ENCODE results near the gene AIG1. TPM values are rescaled to one million over a fixed set of nuclear protein-coding genes. Genes with fewer than 3 reads are reported as not detected.
A peak's percentile ranks its signal among the peaks of the same experiment; 100 is the strongest.

The AIG1 gene
- total and polyA plus RNA-seq, 2 donors from 2014 or later: 57.3 to 146 TPM

- intact Hi-C loops (cut with DNase I): no loop called here
- TF ChIP-seq, protein P1, sequence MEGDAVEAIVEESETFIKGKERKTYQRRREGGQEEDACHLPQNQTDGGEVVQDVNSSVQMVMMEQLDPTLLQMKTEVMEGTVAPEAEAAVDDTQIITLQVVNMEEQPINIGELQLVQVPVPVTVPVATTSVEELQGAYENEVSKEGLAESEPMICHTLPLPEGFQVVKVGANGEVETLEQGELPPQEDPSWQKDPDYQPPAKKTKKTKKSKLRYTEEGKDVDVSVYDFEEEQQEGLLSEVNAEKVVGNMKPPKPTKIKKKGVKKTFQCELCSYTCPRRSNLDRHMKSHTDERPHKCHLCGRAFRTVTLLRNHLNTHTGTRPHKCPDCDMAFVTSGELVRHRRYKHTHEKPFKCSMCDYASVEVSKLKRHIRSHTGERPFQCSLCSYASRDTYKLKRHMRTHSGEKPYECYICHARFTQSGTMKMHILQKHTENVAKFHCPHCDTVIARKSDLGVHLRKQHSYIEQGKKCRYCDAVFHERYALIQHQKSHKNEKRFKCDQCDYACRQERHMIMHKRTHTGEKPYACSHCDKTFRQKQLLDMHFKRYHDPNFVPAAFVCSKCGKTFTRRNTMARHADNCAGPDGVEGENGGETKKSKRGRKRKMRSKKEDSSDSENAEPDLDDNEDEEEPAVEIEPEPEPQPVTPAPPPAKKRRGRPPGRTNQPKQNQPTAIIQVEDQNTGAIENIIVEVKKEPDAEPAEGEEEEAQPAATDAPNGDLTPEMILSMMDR (IDR thresholded peaks at IDR 0.05; ENCODE audit: borderline replicate concordance, extremely low read depth, insufficient read depth): no peak
- peak in 2 of 5 donors; percentile 27 to 79 for DNase-seq
- Histone ChIP-seq H3K27me3 (ENCODE audit: control insufficient read depth, insufficient read depth, low read length) (no peaks in the 10 kb centered on the region), H3K4me1 (ENCODE audit: control insufficient read depth in 2 of 3, insufficient read depth in 2 of 3, low read depth in 1 of 3, low read length in 3 of 3) (no peaks in the 10 kb centered on the region), H3K36me3 (ENCODE audit: control insufficient read depth in 2 of 3, insufficient read depth in 3 of 3, low read length in 3 of 3) (no peaks in the 10 kb centered on the region), H3K9ac (ENCODE audit: low read length in 3 of 3) (no peak overlapping the region), H3K27ac (ENCODE audit: low read depth in 2 of 2, low read length in 2 of 2) (no peak overlapping the region), H3K9me3 (ENCODE audit: control insufficient read depth in 2 of 3, insufficient read depth in 1 of 3, low read length in 3 of 3) (no peaks in the 10 kb centered on the region), H3K4me3 (ENCODE audit: low read length in 3 of 3) (no peak overlapping the region)
- no peak for FAIRE-seq
Measured at GRCh38 chr6:143357561-143358255, 297.0 kb downstream of the AIG1 start.

DNA sequence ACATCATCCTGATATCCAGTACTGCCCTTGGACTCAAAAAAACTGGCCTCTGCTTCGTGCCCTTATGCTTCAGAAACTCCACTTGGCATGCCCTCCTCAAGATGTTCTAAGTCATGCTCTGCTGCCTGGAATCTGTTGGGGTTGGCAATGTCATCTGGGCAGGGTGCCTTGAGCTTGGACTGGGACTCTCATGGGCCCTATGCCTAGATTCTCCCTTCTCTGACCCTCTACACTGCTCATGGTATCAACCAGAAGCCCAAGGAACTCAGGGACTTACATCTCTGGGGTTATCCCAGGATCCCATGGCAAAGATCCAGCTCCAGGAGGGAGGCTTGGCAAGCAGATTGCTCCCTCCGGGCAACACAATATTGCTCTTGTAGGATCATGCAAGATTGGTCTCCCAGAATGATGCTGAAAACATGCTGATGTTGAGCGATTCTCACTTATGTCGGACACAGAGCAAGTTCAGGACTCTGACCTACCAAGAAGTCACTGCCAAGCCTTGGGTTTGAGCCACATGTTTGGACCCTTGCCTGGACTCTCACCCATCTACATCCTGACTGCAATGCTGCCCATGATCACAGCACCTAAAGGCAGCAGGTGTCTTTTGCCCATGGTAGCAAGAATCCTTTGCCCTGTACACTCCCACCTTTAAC is 301.0 kb downstream of the AIG1 start:
- no peak for DNase-seq
- H3K27ac ChIP-seq (ENCODE audit: low read depth in 2 of 2, low read length in 2 of 2): no peak overlapping the region
- H3K9ac ChIP-seq (ENCODE audit: low read length in 3 of 3): no peak overlapping the region
- FAIRE-seq: no peak
- H3K9me3 ChIP-seq (ENCODE audit: control insufficient read depth in 2 of 3, insufficient read depth in 1 of 3, low read length in 3 of 3): no peaks in the 10 kb centered on the region
- H3K27me3 ChIP-seq (ENCODE audit: control insufficient read depth, insufficient read depth, low read length): no peaks in the 10 kb centered on the region
- H3K4me3 ChIP-seq (ENCODE audit: low read length in 3 of 3): no peak overlapping the region
- TF ChIP-seq, protein P1 (IDR thresholded peaks at IDR 0.05; ENCODE audit: borderline replicate concordance, extremely low read depth, insufficient read depth): no peak
- intact Hi-C loops (cut with DNase I): no loop called here
- no peaks in the 10 kb centered on the region for H3K4me1 ChIP-seq (ENCODE audit: control insufficient read depth in 2 of 3, insufficient read depth in 2 of 3, low read depth in 1 of 3, low read length in 3 of 3)
- H3K36me3 ChIP-seq (ENCODE audit: control insufficient read depth in 2 of 3, insufficient read depth in 3 of 3, low read length in 3 of 3): no peaks in the 10 kb centered on the region

DNA sequence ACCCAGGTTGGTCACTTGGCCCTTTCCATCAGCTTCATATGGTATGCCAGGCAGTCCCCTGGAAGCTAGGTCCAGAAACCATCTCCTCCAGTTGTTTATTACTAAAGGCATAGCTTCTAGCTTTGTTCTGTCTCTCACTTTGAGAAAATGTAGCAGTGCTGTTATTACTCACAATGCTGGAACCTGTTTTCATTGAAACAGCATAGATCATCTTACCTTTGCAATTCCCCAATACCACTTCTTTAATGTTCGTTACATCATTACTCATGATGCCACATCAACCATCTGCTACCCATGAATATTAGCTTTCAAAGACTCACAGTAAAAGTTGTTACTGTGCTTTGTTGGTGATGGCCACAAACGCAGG is 301.5 kb downstream of the AIG1 start:
- Histone ChIP-seq H3K9me3 (ENCODE audit: control insufficient read depth in 2 of 3, insufficient read depth in 1 of 3, low read length in 3 of 3) (no peaks in the 10 kb centered on the region), H3K27ac (ENCODE audit: low read depth in 2 of 2, low read length in 2 of 2) (no peak overlapping the region), H3K27me3 (ENCODE audit: control insufficient read depth, insufficient read depth, low read length) (no peaks in the 10 kb centered on the region), H3K9ac (ENCODE audit: low read length in 3 of 3) (no peak overlapping the region), H3K4me1 (ENCODE audit: control insufficient read depth in 2 of 3, insufficient read depth in 2 of 3, low read depth in 1 of 3, low read length in 3 of 3) (no peaks in the 10 kb centered on the region), H3K4me3 (ENCODE audit: low read length in 3 of 3) (no peak overlapping the region), H3K36me3 (ENCODE audit: control insufficient read depth in 2 of 3, insufficient read depth in 3 of 3, low read length in 3 of 3) (no peaks in the 10 kb centered on the region)
- intact Hi-C loops (cut with DNase I): no loop called here
- FAIRE-seq: no peak
- DNase-seq: no peak
- TF ChIP-seq, protein P1 (IDR thresholded peaks at IDR 0.05; ENCODE audit: borderline replicate concordance, extremely low read depth, insufficient read depth): no peak
